Gastrocnemius medialis (tissue), 4 donors: ENCODE measurements around the gene DNPEP.

ENCODE experiments used
- POLR2A ChIP-seq, 2 donors: fragments of 450-650 bp; IDR thresholded peaks; one replicate each; pipeline ENCODE4 v1.6.1; 2017; ENCODE audit warnings: antibody characterized with exemption in 2 of 2, mild to moderate bottlenecking in 2 of 2, moderate library complexity in 2 of 2
- TF ChIP-seq, protein P1 (sequence below), 5 experiments: fragments of 450-650 bp in 3 of 5; fragments of 200-600 bp in 2 of 5; sonication (generic) in 2 of 5; IDR thresholded peaks in 4 of 5; conservative IDR thresholded peaks in 1 of 5; 1 replicate in 4 of 5; 2 replicates in 1 of 5; pipeline ENCODE4 v1.5.1; 2016 to 2019; ENCODE audit warnings: antibody characterized with exemption in 5 of 5, mild to moderate bottlenecking in 3 of 5, moderate library complexity in 3 of 5

DNA sequence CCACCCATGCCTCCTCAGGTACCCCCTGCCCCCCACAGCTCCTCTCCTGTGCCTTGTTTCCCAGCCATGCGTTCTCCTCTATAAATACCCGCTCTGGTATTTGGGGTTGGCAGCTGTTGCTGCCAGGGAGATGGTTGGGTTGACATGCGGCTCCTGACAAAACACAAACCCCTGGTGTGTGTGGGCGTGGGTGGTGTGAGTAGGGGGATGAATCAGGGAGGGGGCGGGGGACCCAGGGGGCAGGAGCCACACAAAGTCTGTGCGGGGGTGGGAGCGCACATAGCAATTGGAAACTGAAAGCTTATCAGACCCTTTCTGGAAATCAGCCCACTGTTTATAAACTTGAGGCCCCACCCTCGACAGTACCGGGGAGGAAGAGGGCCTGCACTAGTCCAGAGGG lies 29.7 kb upstream of the DNPEP start:
- TF ChIP-seq, protein P1, sequence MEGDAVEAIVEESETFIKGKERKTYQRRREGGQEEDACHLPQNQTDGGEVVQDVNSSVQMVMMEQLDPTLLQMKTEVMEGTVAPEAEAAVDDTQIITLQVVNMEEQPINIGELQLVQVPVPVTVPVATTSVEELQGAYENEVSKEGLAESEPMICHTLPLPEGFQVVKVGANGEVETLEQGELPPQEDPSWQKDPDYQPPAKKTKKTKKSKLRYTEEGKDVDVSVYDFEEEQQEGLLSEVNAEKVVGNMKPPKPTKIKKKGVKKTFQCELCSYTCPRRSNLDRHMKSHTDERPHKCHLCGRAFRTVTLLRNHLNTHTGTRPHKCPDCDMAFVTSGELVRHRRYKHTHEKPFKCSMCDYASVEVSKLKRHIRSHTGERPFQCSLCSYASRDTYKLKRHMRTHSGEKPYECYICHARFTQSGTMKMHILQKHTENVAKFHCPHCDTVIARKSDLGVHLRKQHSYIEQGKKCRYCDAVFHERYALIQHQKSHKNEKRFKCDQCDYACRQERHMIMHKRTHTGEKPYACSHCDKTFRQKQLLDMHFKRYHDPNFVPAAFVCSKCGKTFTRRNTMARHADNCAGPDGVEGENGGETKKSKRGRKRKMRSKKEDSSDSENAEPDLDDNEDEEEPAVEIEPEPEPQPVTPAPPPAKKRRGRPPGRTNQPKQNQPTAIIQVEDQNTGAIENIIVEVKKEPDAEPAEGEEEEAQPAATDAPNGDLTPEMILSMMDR (IDR thresholded peaks at IDR 0.05 in 4 of 5, conservative IDR thresholded peaks at IDR 0.05 in 1 of 5): no peak
- peak in 1 of 2 donors; percentile 34 for TF ChIP-seq POLR2A (IDR thresholded peaks at IDR 0.05)
